ENCODE measurements around the gene NEURL2.
A peak's percentile ranks its signal among the peaks of the same experiment; 100 is the strongest.
"Not testable (repeated sequence)": the region's sequence is repeated elsewhere in the genome, so short reads cannot be mapped to it uniquely, and the experiment has no call there.

The NEURL2 gene

DNA sequence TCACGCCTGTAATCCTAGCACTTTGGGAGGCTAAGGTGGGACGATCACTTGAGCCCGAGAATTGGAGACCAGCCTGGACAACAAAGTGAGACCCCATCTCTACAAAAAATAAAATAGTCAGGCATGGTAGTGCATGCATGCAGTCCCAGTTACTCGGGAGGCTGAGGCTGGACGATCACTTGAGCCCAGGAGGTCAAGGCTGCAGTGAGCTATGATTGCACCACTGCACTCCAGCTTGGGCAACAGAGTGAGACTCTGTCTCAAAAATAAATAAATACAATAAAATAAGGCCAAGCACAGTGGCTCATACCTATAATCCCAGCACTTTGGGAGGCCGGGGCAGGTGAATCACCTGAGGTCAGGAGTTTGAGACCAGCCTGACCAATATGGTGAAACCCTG, 10.3 kb upstream of the NEURL2 start:
- not testable (repeated sequence) for DNase-seq (ENCODE audit: extremely low read depth in 1 of 2, low read depth in 1 of 2)

GRCh38 chr20:45899046-45899835, 8.2 kb upstream of the NEURL2 start:
- DNase-seq (ENCODE audit: extremely low read depth in 1 of 2, low read depth in 1 of 2), result no peak

DNA sequence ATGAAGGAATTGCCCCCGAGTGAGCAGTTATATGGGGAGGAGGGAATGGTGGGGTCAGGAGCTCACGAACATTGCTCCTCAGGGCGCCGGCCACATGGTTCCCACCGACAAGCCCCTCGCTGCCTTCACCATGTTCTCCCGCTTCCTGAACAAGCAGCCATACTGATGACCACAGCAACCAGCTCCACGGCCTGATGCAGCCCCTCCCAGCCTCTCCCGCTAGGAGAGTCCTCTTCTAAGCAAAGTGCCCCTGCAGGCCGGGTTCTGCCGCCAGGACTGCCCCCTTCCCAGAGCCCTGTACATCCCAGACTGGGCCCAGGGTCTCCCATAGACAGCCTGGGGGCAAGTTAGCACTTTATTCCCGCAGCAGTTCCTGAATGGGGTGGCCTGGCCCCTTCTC, 7.3 kb upstream of the NEURL2 start:
- DNase-seq (ENCODE audit: extremely low read depth in 1 of 2, low read depth in 1 of 2), result no peak

DNA sequence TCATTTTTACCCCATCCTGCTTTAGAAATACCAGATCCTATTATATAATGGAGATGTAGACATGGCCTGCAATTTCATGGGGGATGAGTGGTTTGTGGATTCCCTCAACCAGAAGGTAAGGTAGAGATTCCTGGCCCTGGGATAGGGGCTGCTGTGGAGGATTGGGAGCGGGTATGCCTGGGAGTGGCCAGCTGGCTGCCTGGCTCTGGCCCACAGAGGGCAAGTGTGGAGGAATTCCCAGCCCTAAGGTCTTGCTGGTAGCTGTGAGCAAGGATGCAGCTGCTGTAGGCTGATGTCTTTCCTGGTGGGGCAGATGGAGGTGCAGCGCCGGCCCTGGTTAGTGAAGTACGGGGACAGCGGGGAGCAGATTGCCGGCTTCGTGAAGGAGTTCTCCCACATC, 6.7 kb upstream of the NEURL2 start:
- DNase-seq (ENCODE audit: extremely low read depth in 1 of 2, low read depth in 1 of 2), result no peak

- DNase-seq (ENCODE audit: extremely low read depth in 1 of 2, low read depth in 1 of 2), result no peak
These were observed 6.3 kb upstream of the NEURL2 start for GRCh38 chr20:45897289-45897688.

DNA sequence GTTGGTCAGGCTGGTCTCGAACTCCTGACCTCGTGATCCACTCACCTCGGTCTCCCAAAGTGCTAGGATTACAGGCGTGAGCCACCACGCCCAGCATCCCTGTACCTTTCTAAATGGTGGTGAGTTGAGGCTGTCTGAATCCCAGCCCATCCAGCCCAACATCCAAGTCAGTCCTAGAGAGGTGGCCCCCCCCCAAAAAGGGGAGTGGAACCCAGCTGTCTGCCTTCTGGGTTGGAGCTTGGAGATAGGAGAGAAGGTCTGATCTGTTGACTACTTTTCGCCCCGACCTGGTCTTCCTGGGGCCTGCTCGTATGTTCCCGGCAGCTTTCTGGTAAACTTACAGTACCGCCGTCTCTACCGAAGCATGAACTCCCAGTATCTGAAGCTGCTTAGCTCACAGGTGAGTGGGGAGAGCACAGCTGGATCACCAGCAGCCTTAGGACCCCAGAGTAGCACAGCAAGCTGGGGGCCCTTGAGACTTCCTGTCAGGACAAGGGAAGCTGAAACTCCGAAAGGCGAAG, 5.7 kb upstream of the NEURL2 start:
- DNase-seq (ENCODE audit: extremely low read depth in 1 of 2, low read depth in 1 of 2), result no peak

DNA sequence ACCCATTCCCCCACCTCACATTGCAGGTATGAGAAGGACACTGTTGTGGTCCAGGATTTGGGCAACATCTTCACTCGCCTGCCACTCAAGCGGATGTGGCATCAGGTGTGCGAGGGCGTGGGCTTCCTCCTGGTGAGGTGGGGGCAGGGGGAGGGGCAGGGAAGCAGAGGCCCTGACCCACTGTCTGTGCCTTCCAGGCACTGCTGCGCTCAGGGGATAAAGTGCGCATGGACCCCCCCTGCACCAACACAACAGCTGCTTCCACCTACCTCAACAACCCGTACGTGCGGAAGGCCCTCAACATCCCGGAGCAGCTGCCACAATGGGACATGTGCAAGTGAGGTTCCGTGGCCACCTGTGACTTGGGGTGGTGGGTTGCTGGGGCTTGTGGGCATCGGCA, 3.8 kb upstream of the NEURL2 start:
- DNase-seq (ENCODE audit: extremely low read depth in 1 of 2, low read depth in 1 of 2), result no peak

- no peak for DNase-seq (ENCODE audit: extremely low read depth in 1 of 2, low read depth in 1 of 2)
These were observed 2.8 kb upstream of the NEURL2 start for GRCh38 chr20:45893831-45894230.

DNA sequence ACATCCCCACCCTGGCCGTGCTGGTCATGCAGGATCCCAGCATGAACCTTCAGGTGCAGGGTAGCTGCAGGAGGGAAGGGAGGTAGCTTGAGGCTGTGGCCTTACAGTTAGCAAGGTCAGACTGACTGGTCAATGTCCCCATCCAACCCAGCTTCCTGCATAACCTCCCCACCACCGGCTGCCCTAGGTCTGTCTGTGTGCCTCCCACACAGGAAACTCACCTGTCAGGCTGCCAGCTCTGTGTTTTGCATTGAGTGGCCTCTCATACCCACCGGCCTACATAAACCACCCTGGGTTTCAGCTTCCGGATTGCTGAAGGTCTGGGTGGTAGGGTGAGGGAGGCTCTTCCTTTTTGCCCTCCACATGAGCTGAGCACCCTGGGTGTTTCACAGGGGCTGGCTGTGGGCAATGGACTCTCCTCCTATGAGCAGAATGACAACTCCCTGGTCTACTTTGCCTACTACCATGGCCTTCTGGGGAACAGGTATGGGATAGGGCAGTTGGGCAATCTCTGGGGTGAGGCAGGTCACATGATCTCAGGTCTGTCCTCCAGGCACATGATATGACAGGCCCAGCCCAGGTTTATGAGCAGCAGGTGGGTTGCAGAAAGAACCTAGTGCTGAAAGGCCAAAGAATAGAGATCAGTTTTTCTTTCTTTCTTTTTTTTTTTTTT, 2.0 kb upstream of the NEURL2 start:
- peak in 1 of 2 donors; percentile 33 for DNase-seq (ENCODE audit: extremely low read depth in 1 of 2, low read depth in 1 of 2)

DNA sequence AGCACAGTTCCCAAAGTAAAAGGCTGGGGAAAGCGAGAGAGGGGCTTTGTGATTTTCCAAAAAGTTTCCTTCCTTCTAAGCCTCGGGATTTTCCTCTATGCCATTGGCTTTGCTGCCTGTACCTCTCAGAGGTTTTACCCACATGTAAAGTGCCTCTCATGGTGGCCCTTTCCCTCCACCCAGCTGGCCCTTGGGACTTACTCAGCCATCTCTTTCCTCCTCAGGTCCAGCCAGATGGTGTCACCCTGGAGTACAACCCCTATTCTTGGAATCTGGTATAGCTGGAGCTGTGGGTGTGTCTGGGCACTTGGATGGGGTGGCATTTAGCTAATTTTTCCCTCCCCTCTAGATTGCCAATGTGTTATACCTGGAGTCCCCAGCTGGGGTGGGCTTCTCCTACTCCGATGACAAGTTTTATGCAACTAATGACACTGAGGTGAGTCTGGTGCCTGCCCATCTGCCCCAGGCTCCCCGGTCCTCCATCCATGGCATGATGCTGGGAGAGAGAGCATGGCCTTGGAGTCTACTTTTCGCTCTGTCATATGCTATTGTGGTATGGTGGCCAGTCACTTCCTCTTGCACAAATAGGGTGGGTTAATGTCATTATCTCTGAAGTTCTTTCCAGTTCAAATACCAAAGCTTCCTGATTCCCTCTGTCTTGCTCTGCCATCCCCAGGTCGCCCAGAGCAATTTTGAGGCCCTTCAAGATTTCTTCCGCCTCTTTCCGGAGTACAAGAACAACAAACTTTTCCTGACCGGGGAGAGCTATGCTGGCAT, 1.2 kb upstream of the NEURL2 start:
- no peak for DNase-seq (ENCODE audit: extremely low read depth in 1 of 2, low read depth in 1 of 2)

- DNase-seq (ENCODE audit: extremely low read depth in 1 of 2, low read depth in 1 of 2), result peak in 1 of 2 donors; percentile 37
These were observed 677 bp downstream of the NEURL2 start for GRCh38 chr20:45890077-45890984.

DNA sequence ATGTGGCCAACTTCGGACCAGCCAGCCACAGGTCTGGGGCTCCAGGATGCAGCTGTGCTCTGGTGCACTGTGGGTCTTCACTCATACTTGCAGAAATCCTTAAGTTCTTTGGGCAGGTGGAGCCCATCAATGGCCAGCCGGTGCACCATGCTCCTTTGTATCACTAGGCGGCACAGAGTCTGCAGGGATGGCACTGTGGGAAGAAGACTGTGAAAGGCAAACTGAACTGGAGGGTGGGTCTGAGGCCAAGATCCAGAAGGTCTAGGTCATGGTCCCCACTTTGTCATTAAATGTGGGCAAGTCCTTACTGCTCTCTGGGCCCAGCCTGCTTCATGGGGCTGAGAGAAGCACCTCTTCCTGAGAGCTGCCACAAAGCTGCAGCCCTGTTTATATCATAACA, 2.3 kb downstream of the NEURL2 start:
- DNase-seq (ENCODE audit: extremely low read depth in 1 of 2, low read depth in 1 of 2), result no peak

GRCh38 chr20:45887346-45887715, 3.7 kb downstream of the NEURL2 start, which contains the start of gene SPATA25:
SPATA25 (minus strand) TSS chr20:45887622; CDS start chr20:45887590, 32 bp downstream.
- DNase-seq (ENCODE audit: extremely low read depth in 1 of 2, low read depth in 1 of 2), result no peak

- DNase-seq (ENCODE audit: extremely low read depth in 1 of 2, low read depth in 1 of 2), result no peak
These were observed 4.2 kb downstream of the NEURL2 start for GRCh38 chr20:45886590-45887345.

DNA sequence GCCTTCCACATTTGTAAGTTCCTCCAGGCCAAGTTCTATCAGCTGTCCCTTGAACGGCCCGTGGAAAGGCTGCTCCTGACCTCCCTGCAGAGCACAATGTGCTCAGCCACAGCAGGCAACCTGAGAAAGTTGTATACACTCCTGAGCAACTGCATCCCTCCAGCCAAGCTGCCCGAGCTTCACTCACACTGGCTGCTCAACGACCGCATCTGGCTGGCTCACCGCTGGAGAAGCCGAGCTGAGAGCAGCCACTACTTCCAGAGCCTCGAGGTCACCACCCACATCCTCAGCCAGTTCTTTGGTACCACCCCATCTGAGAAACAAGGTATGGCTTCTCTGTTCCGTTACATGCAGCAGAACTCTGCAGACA, 7.9 kb downstream of the NEURL2 start:
- DNase-seq (ENCODE audit: extremely low read depth in 1 of 2, low read depth in 1 of 2), result no peak

DNA sequence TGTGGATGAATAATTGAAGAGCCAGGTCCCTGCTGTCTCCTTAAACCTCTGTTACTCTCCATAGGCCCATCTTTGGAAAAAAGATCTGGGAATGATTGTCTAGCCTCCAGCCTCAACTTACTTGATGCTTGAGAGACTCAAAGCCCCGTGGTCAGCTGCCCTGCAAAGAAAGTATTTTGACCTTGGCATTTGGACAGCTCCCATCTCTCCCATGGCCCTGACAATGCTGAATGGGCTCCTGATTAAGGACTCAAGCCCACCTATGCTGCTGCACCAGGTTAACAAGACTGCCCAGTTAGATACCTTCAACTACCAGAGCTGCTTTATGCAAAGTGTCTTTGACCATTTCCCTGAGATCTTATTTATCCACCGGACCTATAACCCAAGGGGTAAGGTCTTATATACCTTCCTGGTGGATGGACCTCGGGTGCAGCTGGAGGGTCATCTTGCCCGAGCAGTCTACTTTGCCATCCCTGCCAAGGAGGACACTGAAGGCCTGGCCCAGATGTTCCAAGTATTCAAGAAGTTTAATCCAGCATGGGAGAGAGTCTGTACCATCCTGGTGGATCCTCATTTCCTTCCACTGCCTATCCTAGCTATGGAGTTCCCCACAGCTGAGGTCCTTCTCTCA, 8.4 kb downstream of the NEURL2 start:
- DNase-seq (ENCODE audit: extremely low read depth in 1 of 2, low read depth in 1 of 2), result no peak

GRCh38 chr20:45880988-45881788, 9.8 kb downstream of the NEURL2 start, which contains the start of gene ZSWIM1:
ZSWIM1 (plus strand) TSS chr20:45881227; CDS start chr20:45882593, 1,366 bp downstream.
- DNase-seq (ENCODE audit: extremely low read depth in 1 of 2, low read depth in 1 of 2), result peak; percentile 91 to 98

DNA sequence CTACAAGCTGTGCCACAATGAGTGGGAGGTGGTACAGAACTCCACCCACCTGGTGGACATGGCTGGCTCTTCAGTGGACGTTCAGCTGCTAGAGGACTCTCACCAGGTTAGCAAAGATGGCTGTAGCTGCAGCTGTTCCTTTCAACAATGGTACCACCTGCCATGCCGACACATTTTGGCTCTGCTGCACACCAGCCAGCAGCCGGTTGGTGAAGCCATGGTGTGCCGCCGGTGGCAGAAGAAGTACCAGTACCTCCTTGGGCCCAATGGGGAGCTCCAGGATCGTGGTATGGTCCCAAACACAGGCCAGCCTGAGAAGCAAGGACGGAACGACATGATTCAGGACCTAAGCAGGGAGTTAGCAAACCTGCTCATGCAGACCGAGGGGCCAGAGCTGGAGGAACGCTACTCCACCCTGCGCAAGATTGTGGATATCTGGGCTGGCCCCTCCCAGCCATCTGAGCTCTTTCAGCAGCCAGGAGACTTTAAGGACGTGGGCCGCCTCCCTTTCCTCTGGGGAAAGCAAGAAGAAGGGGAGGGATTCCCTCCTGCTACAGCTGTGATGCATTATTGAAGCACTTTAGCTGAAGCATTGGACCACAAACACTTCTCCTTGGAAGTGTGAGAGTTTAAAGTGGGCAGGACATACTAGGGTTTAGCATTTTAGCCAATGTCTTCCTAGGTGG, 12.8 kb downstream of the NEURL2 start:
- DNase-seq (ENCODE audit: extremely low read depth in 1 of 2, low read depth in 1 of 2), result no peak
